Fibroblast of peridontal ligament (primary cell): Measurements from ENCODE around the gene USO1.
"Not testable (repeated sequence)": the region's sequence is repeated elsewhere in the genome, so short reads cannot be mapped to it uniquely, and the experiment has no call there.

Source experiments
- DNase-seq: peaks from one replicate; pipeline ENCODE4 v3.0.0-alpha.2; 2010; ENCODE audit errors: extremely low read depth

The USO1 gene

DNA sequence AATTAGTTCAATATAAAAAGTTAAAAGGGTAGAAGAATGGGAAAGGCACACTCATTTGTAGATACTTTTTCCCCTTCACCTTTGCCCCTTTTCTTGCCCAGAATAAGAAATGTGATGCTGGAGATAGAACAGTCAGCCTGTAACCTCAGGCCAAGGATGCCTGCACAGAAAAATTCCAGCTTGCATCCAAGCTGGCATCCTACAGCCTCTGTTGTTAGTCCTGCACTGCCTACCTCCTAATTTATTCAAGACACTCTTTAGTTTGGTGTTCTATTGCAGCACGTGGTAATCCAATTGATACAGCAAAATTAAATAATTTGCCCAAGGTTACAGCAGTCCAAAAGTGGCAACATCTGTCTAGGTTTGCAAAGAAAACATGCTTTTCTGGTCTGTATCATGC, 9.7 kb upstream of the USO1 start:
- no peak for DNase-seq

DNA sequence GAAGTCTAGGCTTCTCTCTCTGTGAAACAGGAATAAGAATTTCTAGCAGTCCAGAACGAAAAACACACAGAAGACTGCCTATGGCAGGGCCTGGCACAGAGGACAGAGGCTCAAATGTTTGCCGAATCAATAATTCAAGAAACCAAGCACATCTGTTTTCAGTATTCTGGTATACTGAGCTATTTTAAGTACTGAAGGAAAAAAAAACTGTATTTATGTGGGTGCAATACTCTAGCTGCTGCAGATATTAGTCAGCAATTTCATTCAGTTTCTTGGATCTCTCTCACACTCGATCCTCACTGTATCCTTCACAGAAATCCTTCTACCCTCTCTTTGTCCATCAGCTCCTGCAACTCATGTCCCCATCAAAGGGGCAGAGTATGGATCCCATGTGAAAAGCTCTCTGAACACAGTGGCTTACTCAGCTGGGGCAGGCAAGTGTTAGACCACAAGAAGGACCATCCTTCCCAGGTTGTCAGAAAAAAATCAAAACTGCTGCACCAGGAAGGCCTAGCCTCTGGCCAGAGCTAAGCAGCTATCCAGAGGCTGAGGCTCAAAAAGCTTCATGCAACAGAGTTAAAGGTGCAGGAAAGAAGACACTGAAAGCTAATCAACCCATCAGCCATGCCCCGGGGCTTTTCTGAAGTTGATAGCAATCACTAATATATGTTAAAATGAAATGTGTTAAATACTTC, 9.1 kb upstream of the USO1 start:
- DNase-seq: peak; percentile 84

DNA sequence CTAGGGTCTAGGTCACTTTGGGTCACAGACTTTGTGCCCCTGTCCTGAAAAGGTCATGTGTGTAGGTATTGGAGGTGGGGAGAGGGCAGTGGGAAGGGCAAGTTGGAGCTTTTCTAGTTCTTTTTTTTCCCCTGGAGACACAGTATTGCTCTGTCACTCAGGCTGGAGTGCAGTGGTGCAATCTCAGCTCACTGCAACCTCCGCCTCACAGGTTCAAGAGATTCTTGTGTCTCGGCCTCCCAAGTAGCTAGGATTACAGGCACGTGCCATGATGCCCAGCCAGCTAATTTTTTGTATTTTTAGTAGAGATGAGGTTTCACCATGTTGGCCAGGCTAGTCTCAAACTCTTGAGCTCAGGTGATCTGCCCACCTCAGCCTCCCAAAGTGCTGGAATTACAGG, 8.3 kb upstream of the USO1 start:
- not testable (repeated sequence) for DNase-seq

DNA sequence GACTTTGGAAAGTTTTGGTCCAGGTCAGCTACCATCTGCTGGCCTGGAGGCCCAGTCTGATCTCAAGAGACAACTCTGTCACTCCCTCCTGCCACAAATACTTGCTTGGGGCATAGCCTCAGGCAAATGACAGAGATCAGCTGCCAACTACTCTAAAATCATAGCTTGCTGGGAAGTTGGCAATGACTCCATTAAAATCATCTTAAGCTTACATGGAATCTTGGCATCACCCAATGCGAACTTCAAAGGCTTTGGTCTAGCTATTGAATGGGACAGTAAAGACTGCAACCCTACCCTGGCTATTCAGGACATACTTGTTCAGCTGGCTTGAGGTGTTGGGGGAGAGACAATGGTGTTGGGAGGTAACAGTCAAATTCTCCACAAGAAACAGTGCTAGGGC, 7.0 kb upstream of the USO1 start:
- no peak for DNase-seq

DNA sequence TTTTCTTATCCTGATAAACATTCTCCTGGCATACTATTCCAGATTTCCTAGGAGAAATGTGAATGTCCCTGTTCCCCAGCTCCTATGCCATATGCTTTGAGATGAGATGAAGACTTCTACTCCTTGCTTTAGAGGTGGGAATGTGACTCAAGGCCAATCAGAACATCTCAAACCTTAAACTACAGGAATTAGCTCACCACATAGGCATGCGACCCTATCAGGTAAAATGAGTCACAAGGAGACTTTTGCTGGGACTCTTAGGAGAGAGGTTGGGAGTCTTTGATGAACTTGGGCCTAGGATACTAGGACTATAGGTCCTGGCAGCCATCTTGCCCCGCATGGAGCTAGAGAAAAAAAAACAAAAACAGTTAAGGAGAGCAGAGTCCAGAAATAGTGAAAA, 5.8 kb upstream of the USO1 start:
- no peak for DNase-seq

DNA sequence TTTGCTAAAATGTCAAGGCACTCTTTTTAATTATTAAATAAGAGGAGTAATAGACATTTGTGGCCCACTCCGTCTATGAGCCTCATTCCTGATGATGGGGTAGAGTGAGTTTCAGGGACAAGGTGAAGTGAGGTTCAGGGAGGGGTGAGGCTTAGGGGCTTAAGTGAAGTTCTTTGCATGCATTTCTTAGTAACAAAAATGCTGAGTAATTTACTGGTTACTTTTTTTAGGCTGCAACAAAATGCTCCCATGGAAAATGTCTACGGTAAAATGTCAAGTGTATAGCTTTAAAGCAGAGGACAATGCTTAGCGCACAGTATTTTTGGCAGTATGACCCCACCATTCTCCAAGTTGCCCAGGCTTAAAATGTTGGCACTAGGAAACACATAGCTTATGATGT, 2.0 kb upstream of the USO1 start:
- no peak for DNase-seq

DNA sequence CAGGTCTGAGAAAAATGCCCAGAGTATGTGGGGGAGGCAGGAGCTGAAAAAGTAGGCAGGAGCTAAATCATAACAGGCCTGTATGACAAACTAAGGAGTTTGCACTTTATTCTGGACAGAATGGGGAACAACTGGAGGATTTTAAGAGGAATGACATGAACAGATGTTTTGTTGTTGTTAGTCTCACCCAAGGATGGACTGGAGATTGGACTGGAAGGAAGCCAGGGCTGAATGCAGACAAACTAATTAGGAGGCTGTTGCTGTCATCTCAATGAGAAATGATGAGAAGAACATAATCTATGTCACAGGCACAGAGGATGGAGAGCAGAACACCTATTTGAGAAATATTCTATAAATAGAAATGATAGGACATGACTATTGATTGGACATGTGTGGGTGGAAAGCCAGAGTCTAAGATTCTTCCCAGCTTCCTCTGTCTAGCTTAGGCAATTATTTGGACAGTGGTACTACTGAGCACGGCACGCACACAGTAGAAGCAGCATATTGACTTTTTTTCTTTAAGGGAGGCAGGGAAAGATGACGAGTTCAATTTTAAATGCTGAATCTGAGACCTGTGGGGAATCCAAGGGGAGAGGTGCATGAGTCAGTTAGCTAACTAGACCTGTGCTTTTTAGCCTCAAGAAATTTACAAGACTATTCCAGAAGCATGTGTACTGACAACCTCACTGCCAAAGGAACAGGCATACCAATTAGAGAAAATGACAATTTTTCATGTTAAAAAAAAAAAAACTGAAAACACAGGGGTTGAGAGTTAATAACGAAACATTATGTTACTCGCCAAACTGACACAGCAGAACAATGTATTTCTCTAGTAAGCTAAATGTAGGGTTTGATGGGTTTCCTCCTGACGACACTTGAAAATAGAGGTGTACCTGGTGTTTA, 963 bp upstream of the USO1 start:
- peak; percentile 62 for DNase-seq

DNA sequence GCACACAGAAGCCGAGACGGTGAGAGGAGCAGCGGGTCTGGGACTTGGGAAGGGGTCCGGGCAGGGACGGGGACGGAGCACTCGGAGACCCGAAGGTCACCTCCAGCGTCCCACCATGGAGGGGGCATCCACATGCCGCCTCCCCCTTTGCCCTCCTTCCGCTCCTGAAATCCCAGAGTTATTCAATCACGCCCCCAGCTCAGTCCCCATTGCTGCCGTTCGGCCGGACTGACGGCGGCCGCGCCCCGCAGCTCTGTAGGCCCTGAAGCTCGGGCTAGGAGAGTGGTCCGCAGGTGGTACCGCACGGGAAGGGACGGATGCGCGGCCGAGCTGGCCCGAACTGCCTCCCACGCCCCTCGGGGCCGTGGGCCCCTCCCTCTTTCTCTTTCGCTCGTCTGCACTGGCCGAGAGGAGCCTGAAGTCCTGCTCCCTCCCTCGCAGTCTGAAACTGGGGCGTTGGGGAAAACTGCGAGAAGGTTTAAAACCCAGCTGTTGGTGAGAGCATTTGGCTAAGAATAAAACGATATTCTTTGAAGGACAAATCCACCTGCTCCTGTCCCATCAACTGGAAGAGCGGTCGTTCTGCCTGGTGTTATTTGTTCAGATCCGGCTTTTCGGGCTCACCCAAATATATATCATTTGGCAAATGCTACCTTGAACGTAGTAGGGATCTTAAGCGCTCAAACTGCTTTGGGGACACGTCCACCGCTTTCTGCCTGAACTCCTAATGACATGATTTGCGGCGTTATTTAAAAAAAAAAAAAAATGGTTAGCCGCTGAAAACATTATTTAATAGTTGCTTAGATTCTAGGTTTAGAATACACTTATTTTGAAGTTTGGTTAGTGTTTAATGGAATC, 719 bp downstream of the USO1 start:
- DNase-seq: peak; percentile 74

DNA sequence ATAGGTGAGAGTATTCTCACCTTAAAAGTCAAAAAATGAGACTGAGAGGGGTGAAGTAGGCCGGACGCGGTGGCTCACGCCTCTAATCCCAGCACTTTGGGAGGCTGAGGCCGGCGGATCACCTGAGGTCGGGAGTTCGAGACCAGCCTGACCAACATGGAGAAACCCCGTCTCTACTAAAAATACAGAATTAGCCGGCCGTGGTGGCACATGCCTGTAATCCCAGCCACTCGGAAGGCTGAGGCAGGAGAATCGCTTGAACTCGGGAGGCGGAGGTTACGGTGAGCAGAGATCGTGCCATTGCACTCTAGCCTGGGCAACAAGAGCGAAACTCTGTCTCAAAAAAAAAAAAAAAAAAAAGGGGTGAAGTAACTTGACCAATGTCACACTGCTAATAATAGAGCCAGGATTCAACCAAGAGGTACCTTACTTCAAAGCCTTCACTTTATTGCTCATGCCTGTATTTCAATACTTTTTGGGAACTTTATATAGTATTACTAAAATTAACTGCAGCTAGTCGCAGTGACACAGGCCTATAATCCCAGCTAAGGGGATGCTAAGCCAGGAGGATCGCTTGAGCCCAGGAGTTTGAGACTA, 1.7 kb downstream of the USO1 start:
- not testable (repeated sequence) for DNase-seq

DNA sequence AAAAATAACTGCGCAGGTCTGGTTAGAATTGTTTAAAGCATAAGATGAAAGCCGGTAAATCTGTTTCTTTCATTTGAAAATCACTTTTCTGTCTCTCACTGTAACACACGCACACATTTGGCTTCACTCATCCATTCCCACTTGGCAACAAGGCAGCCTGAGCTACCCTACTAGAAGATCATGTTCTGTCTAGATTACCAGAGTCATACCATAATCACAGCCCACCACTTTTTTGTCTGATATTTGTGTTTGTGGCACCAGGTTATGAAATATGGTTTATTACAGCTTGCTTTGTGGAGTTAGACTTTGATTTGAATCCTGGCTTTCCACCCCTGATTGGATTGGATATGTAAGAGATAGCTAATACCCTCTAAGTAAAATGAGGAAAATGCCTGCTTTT, 2.2 kb downstream of the USO1 start:
- peak; percentile 51 for DNase-seq

DNA sequence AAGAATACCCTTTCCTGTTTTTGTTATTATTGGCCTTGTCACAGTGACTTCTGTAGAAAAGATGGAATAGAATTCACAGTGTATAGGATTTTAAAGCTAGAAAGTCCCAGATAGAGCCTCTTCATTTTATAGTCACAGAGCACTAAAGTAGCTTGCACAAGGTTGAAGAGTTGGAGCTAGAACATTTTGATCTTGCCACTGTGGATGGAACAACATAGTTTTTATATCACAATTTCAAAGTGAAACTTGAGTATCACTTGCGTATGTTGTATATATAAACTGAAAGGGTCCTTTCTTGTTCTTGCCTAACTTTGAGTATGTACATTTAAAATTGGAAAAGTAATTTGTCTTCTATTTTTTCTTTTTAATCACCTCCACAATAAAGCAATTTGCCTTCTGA, 2.7 kb downstream of the USO1 start:
- no peak for DNase-seq

DNA sequence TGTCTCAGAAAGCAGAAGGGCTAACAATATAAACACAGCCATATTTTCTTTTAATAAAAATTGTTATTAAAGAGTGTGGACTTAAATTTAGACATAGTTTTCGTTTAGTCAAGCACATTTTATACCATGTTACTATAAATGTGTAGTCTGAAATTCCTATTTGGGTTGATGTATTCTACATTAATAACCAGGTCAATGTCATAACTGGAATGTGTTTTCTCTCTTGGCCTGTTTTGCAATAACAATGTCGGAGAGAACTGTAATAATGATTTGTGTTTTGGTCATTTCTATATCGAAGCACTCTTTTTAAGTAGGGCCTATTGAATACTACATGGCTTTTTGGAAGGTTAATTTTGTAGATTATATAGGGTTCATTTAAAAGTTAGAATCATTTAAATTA, 5.5 kb downstream of the USO1 start:
- no peak for DNase-seq

DNA sequence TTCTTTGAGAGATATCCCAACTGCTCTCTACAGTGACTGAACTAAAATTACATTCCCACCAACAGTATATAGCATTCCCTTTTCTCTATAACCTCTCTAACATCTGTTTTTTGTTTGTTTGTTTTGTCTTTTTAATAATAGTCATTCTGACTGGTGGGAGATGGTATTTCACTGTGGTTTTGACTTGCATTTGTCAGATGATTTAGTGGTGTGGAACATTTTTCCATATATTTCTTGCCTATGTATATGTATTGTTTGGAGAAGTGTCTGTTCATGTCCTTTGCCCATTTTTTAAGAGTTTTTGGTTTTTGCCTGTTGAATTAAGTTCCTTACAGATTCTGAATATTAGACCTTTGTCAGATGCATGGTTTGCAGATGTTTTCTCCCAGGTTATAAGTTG, 9.0 kb downstream of the USO1 start:
- peak; percentile 51 for DNase-seq

DNA sequence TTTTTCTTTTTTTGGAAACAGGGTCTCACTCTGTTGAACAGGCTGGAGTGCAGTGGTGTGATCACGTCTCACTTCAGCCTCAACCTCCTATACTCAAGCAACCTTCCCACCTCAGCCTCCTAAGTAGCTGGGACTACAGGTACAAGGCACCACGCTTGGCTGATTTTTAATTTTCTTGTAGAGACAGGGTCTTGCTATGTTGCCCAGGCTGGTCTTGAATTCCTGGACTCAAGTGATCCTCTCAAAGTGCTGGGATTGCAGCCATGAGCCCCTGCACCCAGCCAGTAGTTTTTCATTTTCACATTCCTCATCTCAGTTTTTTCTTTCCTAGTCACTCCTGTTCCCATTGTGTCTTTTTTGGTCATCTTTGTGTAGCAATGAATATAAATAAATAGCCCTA, 11.1 kb downstream of the USO1 start:
- no peak for DNase-seq

DNA sequence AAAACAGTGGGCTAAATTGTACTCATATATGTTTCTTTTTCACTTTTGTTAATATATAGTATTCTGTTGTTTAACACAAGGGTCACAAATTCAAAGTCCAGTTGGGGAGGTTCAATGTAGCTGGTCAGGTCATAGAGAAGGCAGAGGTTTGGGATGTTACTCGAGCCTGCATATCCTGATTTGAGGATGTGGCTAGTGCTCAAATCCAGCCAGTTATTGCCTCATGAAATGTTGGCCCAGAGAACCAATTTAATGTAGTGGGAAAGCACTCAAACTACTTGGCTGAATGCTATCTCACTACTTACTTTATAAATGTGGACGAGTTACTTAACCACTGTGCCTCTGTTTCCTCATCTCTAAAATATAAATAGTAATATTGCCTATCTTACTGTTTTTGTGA, 12.5 kb downstream of the USO1 start:
- peak; percentile 77 for DNase-seq

DNA sequence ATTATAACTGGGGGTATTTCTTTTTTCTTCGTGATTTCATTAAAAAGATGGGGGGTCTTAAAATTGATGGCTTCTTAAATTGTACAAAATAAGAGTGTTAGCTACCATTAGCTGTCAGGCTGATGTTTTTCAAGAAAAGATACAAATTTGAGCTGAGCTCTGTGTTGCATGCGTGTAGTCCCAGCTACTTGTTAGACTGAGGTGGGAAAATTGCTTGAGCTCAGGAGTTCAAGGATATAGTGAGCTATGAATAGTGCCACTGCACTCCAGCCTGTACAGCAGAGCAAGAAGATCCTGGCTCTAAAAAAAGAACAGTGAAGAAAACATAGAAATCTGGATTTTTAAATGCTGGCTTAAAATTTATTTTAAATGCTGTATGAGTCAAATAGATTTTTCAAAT, 13.0 kb downstream of the USO1 start:
- no peak for DNase-seq

DNA sequence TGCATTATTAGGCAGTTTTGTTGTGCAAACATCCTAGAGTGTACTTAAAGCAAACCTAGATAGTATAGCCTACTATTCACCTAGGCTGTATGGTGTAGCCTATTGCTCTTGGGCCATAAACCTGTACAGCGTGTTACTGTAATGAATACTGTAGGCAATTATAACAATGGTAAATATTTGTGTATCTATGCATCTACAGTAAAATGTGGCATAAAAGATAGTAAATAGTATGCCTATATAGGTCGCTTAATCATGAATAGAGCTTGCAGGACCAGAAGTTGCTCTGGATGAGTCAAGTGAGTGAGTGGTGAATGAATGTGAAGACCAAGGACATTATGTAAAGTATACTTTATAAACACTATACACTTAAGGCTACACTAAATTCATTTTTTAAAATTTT, 16.6 kb downstream of the USO1 start:
- DNase-seq: no peak

DNA sequence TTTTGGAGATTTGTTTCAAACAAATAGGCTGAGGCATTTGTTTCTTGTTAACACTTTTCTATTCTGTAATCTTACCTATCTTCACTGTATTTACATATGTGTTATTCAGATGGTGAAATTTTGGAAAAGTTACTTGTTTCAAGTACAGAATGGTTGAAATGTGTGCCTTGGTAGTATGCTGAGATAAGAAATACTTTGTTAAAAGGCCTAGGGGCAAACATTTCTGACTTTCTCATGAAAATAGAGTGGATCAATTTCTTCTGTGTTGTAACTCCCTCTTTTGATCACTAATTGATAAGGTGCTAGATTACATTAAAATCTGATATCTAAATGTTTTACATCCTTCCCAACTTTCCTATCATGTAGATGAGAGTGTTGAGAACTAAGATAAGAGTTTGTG, 18.1 kb downstream of the USO1 start:
- DNase-seq: no peak

DNA sequence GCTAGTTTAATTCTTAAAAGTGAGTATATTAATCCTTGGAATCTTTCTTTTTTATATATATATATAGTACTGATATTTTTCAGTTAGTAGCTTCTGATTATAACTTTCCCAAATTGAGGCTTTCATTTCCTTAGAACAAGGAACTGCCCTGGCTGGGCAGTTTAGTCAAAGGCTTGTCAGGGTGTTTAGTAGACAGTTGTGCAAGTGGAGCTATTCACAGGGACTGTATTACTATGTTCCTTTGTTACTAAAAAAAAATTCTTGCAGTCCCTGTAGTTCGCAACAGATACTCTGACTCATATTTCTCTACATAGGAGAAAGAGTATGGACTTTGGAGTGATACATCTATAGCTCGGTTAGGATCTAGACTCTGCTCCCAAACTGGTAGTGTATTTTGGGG, 20.8 kb downstream of the USO1 start:
- DNase-seq: peak; percentile 69

DNA sequence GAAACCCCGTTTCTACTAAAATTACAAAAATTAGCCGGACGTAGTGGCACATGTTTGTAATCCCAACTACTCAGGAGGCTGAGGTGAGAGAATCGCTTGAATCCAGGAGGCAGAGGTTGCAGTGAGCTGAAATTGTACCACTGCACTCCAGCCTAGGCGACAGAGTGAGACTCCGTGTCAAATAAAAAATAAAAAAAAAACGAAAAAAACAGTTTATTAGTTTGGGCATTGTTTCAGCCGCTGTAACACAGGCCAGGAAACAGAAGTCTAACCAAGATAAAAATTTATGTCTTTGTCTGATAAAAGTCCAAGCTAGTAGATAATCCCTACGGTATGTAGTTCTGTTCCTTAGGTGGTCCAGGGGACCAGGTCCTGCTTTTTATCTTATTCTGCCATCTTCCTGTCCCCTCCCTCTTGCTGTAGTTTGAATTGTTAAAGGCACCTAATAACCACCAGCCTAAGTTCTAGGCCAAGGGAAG, 21.4 kb downstream of the USO1 start:
- no peak for DNase-seq

DNA sequence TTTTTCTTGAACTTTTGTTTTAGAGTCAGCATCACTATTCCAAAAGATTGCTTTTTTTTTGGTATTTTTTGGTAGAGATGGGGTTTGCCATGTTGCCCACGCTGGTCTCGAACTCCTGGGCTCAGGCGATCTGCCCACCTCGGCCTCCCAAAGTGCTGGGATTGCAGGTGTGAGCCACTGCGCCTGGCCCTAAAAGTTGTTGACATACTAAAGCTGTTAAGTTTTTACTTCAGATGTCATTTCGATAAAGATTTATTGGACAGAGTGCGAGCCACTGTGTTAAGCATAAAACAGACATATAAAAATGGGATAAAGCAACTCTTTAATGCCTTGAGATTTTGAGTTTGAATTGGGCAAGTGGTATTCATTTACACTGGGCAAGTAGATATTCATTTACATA, 28.3 kb downstream of the USO1 start:
- DNase-seq: no peak

DNA sequence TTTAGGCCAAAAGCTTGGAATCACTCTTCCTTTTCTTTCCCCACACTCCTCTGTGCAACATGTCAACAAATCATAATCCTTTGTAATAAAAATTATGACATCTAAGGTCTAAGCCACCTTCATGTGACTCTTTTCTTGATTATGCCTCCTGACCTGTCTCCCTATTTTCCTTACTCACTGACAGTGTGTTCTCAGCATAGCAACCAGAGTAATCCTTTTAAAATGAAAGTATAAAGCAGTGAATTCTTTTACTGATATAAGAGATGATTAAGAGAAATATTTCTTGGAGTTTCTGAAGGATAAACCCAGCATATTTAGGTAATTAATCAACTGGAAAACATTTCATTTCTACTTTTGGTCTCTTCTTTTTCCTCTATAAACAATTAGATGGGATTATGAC, 44.7 kb downstream of the USO1 start:
- peak; percentile 24 for DNase-seq
